Mammary epithelial cell (primary cell): ENCODE results near the gene TMEM229A.

ENCODE experiments used
- CTCF ChIP-seq, 2 donors: IDR thresholded peaks in 1 of 2; conservative IDR thresholded peaks in 1 of 2; 2 replicates each; pipeline ENCODE4 v1.5.1; 2011 to 2012; ENCODE audit warnings: inconsistent platforms in 2 of 2, low read length in 2 of 2, mild to moderate bottlenecking in 2 of 2, control low read depth in 1 of 2, low read depth in 1 of 2; ENCODE audit not compliant: insufficient read depth in 1 of 2; ENCODE audit errors: extremely low read depth in 1 of 2
- EZH2 ChIP-seq: IDR thresholded peaks from 2 replicates; pipeline ENCODE4 v1.6.1; 2012; ENCODE audit warnings: low read length, inconsistent platforms, borderline replicate concordance

- TF ChIP-seq CTCF (conservative IDR thresholded peaks at IDR 0.05 in 1 of 2, IDR thresholded peaks at IDR 0.05 in 1 of 2; ENCODE audit: extremely low read depth in 1 of 2, insufficient read depth in 1 of 2, low read depth in 1 of 2, low read length in 2 of 2) (no peak), EZH2 (no peak)
Measured at GRCh38 chr7:124060528-124060927, 27.7 kb upstream of the TMEM229A start.
